Stimulated activated CD4-positive, alpha-beta T cell treated with anti-CD3 and anti-CD28 coated beads, Interleukin-1b, Interleukin-23, amount 100 ng/mL, for 48 hours (primary cell): Measurements from ENCODE around the gene BICD2.
"Not testable (repeated sequence)": the region's sequence is repeated elsewhere in the genome, so short reads cannot be mapped to it uniquely, and the experiment has no call there.

Experiments
- DNase-seq: peaks from one replicate; pipeline ENCODE4 v3.0.0-alpha.2; 2020

The BICD2 gene

DNA sequence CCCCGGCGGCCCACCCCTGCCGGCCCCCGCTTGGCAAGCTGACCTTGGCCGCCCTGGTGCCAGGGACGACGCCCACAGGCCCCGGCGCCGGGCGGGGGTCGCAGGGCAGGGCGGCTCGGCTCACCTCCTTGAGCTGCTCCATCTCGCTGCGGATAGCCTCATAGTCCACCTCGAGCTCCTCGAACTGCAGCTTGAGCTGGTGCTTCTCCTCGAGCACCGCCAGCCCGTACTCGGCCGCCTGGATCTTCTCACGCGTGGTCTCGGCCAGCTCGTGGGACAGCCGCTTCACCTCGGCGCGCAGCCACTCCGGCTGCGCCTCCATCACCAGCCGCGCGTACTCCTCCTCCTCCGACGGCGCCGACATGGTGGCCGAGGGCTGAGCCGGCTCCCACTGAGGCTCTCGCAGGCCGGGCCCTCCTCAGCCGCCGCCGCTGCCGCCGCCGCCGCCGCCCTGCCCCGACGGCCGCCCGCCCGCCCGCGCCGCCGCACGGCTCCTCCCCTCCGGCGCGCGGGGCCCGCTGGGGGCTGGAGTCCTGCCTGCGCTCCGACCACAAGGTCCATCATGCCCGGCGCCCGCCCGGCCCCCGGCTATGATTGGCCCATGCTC, at the start of gene BICD2:
BICD2 (minus strand) TSS at position 453 of the 607 bp plus-strand sequence; CDS start at position 364, 89 bp downstream.
- no peak for DNase-seq

DNA sequence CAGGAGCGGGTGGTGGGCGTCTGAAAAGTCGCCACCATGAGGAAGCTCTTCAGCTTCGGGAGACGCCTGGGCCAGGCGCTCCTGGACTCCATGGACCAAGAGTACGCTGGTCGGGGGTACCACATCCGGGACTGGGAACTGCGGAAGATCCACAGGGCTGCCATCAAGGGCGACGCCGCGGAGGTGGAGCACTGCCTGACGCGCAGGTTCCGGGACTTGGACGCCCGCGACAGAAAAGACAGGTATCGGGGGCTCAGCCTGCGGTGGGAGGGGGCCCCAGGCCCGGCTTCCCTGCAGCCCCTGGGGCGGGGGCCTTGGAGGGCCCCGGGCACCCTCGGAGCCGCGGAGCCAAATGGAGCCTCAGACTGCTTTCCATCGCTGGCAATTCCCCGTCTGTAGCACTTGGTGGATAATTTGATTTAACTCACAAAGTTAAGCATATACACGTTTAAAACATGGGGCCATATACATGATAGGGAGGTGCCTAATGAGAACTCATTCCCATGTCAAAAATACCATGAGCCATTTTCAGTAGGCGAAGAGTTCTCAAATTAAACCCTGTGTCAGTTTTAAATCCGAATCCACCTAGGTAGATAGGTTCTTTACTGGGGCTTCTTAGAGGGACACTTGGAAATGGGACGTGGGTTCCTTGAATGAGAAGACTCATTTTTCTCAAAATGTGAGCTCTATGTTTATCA, 45.1 kb upstream of the BICD2 start:
- not testable (repeated sequence) for DNase-seq

DNA sequence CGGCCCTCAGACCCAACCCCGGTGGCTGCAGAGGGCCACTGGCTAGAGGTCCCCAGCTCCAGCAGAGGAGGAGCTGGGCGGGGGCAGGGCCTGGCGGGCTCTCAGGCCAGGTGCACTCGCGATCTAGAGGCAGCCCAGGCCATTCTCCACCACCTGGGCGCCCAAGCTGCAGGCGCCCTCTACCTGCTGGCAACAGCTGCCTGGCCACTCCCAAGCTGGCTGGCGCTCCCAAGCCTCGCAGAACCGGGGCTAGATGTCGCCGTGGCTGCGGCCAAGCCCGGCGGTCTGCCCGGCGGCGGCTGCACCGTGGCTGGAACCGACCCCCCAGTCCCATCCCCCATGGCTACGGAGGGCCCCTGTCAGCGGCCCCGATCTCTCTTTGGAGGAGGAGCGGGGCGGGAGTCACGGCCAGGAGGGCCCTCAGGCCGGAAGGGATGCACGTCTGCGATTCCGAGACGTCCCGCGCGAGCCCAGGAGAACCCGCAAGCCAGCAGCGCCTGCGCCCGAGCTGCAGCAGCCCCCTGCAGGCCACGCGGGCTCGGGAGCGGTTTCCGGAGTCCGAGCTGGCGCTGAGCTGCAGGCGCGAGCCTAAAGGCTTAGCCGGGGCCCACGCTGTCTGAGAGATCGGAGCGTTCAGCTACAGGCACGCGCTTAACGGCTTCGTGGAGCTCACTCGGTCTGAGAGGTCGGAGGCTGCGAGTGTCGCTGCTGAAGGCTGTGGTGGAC, 44.3 kb upstream of the BICD2 start:
- DNase-seq: peak; percentile 60

DNA sequence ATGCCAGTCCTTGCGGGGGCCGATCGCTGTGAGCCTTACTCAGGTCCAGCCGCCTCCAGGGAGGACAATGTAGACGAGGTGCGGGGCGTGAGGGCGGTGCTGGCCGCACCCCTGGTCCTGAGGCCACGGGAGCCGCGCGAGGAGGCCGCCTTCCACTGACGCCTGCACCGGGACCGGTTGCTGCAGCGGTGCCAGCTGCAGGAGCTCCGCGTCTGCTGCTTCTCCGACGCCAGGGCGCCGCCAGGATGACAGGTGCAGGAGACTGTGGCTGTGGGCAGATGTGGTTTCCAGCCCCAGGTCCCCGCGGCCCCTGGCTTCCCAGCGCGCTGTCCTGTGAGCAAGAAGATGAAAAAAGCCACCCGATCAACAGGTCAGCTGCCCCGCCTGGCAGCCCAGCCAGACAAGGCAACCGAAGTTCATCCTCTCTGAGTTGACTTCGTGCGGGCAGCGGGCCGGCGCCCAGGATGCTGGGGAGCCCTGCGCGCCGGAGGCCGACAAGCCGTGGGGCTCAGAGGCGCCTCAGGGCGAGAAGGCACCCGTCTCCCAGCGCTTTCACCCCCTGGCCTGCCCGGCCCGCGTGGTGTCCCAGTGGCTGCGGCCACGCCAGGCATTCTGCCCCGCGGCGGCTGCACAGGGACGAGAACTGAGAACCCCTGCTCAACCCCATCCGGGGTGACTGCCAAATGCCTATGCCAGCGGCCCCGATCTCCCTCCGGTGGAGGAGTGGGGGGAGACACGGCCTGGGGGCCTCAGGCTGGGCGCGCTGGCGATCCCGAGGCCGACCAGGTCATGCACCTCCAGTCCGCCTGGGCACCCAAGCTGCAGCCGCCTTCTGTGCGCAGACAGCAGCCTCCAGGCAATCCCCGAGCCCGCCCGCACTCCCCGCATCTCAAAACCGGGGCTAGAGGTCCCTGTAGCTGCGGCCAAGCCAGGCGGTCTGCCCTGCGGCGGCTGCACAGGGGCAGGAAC, 43.4 kb upstream of the BICD2 start:
- DNase-seq: peak; percentile 13

DNA sequence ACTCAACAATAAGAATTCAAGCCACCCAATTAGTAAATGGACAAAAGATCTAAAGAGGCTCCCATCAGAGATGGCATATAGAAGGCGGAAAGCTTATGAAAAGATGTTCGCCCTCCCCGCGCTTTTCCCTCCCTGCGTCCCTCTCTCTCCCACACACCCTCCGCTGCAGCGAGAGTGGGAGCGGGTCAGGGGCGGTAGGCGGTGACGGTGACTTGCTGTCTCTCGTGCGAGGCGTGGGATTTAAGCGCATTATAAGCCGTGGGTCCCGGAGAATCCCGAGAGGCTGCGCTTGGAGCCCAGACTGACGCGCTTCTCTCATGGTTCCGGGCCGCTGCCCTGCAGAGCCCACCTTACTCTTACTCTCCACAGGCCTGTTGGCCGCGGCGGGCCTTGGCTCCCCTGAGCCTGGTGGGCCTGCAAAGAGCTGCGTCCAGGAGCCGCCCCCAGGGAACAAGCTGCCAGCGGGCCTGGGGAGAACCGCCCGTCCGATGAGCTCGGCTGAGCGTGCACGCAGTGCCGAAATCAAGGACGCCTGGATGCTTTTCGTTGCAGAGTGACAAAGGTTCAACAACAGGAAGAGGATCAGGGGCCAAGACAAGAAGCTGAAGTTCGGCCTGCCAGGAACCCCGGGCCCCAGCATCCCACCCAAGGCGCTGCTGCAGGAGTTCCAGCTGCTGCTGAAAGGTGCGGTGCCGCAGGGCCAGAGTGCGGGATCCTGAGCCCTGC, 42.6 kb upstream of the BICD2 start:
- DNase-seq: no peak

DNA sequence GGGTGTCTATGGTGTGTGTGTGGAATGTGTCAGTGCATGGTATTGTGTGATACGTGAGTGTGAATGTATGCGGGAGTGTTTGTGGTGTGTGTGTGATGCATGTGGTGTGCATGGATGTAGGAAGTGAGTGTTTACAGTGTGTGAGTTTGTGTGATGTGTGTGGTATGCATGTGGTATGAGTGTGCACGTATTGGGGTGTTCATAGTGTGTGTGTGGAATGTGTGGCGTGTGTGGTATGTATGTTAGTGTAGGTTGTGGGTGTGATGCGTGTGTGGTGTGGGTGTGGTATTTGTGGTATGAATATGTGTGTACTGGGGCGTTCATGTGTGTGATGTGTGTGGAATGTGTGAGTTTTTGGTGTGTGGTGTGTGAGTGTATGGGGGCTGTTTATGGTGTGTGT, 40.1 kb upstream of the BICD2 start:
- DNase-seq: no peak

DNA sequence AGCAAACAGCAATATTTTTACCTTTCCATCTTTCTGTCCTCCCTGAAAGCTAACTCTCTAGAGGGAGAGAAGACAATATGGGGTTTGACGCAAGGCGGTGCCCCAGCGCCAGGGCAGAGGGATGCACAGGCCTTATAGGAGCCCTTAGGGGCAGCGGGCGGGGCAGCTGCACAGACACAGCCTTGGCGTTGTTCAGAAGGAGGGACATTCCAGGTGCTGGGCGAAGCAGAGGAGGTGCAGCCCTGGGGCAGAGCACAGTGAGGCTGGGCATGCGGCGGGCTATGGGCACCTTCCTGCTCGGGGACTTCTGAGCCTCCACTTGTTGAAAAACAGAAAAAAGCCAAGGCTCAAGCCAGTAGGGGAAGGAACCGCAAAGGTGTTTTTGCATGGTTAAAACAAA, 33.7 kb upstream of the BICD2 start:
- no peak for DNase-seq

DNA sequence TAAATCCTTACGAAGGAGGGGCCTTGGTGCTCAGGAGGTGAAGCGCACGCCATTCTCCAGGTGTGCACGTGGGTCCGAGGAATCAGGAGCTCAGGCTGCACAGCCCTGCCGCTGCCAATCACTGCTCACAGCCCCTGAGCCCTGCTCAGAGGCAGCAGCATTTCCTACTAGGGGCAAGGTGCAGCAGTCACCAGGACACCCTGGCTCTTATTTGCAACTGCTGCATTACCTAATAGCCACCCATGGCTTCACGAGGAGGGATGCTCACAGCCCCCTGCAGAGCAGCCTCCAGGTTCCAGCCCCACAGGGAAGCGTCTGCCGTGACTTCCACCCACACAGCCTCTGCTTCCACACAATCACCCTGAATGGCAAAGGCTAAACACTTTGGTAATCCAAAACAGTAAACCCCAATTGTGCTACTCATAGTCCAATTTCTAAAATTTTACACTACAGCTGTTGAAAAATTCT, 31.7 kb upstream of the BICD2 start:
- DNase-seq: not testable (repeated sequence)

DNA sequence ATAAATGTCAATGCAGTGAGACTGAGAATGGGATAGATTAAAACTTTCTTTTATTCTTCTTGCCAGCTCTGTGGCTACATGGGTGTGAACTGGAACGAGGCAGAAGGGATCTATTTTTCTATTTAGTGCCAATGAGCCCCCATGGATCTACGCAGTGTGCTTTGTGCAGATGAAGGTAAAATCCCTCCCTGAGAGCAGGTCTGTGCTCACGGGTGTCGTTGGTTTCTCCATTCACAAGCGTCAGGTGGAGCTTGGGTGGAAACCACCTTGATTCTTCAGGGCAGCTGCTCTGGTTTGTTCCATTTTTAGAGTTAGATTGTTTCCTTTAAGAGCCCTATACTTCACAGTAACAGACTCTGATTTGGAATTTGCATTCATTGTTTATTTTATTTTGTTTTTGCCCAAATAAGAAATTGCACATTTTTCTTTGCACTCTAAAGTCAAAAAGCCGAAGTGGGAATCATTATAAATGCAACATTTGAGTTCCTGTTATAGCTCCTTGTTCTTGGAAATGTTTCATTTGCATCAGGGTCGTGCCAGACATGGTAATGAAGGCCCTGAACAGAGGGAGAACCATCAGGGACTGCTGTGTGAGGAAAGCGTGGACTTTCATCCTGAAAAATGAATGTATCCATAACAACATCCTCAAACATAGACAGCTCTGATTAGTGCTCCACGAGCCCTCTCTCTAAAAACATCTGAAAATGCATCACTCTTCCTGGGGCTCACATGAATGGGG, 31.1 kb upstream of the BICD2 start:
- DNase-seq: no peak

DNA sequence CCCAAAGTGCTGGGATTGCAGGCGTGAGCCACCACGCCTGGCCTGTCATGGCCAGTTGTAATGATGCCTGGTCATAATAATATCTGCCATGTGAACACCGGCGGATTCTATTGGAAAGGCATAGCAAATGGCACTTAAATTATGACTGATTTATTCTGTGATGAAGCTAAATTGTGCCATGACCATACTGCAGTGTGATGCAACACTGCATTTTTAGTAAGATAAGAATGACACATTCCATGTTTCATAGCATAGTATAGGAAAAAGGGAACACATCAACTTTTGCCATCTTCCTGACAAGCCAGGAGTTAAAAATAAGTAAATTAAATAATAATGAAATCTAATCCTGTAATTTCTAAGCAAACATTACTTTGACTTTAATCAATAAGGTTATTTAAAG, 30.4 kb upstream of the BICD2 start:
- no peak for DNase-seq

DNA sequence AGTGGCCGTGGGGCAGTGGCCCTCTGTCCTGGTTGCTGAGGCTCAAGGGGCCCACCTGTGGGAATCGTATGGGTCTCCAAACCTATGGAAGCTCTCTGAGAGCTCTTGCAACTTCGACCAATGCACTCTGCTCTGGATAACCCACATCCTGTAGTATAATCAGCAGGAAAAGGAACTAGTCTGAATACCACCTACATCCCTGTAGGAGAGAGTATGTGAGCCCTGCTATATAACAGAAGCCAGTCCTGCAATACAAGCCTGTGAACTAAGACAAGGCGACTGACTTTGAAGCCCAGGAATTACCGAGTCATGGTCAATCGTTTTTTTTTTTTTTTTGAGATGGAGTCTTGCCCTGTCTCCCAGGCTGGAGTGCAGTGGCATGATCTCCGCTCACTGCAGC, 29.8 kb upstream of the BICD2 start:
- DNase-seq: no peak

DNA sequence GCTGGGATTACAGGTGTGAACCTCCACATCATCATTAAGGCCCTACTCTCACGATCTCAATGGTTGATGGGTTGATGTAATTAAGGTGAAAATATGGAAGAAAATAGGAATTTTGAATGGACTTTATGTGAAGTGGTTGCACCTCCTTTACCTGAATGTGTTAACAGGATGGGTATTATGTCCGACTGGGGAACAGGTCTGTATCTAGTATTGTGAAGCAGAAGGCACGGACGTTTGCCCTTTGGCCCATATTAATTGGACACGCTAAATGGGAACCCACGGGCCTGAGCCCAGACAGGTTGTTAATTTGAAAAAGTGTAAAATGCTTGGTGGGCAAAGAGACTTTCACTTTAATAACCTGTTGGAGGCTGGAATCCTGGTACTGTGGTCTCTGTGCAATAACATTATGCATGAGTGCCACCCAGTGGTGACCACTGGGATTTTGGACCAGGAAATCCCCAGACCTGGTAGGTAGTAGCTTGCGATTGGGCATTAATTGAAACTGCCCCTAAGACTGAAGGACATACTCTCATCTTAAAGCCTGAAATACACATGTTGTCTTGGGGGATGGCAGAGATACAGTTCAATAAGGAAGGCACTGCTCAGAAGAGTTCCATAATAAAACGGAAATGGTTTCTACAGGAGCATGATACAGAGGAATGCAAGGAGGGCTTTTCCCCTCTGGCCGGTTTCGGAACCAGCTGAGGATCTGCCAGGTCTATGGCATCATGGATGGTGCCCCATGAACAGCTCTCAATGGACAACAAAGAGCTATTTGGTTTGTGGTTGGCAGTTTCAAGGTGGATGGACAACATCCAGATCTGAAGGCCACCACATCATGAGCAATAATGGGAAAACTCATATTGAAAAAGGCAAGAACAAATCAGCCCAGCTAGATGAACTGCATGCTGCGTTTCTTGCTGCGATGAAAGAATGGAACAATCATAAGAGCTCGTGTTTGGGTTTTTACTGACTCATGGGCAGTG, 26.2 kb upstream of the BICD2 start:
- DNase-seq: peak; percentile 59

DNA sequence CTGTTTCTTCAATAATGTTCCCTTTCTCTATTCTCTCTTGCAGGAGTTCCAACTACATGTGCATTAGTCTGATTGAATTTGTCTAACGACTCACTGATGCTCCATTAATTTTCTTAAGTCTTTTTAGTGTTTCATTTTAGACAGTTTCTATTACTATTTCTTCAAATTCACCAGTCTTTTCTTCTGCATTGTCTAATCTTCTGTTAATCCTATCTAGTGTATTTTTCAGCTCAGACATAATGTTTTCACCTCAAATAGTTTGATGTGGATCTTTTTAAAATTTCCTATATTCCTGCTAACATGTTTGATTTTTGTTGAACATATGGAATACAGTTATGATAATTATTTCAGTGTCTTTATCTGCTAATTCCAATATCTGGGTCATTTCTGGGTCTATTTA, 21.7 kb upstream of the BICD2 start:
- no peak for DNase-seq

DNA sequence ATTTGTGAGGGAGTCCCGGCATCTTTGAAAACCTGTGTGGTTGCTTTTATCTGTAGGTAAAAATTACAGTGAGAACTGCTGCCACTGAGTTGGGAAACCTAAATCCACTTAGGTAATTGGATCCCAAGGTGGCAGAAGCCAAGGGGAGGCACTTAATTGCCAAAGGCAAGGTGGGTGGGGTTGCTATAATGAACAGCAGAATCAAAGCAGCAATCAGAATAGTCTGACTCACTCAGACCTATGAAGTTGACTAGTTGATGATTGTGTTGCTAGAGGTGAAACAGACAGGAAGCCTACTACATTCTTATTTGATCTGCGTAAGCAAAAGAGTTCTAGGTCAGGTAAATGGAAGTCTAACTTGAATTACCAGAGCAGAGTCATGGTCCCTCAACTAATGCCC, 17.3 kb upstream of the BICD2 start:
- no peak for DNase-seq

DNA sequence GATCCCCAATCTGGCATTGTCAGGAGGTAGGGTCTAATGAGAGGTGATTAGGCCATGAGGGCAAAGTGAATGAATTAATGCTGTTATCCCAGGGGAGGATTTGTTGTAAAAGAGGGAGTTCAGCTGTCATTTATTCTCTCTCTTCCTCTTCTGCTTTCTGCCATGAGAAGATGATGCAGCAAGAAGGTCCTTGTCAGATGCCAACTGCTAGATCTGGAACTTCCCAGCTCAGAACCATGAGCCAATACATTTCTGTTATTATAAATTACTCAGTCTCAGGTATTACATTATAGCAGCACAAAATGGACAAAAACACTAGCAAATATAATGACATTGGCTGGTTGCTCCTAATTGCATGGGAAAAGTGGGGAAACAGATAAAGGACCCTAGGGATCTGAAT, 15.6 kb upstream of the BICD2 start:
- DNase-seq: no peak

DNA sequence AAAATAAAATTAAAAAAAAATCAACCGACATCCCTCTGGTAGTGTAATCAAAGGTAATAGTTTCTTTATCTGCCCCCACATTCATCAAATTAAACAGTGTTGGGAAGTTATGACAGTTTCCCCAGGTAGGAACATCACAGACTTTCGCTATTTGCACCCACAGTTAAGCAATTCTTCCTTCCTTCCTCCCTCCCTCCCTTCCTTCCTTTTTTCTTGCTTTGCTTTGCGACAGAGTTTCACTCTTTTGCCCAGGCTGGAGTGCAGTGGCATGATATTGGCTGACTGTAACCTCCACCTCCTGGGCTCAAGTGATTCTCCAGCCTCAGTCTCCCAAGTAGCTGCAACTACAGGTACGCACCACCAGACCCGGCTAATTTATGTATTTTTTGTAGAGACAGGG, 10.8 kb upstream of the BICD2 start:
- DNase-seq: no peak

DNA sequence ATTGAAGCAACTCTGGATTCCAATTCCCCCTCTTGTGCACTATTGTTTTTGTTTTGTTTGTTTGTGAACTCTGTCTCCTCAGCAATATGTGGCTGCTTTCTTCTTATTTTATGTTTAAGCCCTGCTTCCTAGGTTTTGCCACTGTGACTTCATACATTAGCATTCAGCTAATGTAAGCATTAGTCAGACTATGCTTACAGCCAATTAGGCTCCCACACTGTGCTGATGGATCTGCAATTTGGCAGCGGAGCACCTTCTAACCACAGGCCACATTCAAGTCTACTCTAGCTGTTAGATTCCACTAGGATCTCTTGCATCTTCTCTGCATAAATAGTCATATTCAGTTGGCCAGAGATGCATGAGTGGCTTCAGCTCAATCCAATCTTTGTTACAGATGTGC, 9.6 kb upstream of the BICD2 start:
- no peak for DNase-seq

DNA sequence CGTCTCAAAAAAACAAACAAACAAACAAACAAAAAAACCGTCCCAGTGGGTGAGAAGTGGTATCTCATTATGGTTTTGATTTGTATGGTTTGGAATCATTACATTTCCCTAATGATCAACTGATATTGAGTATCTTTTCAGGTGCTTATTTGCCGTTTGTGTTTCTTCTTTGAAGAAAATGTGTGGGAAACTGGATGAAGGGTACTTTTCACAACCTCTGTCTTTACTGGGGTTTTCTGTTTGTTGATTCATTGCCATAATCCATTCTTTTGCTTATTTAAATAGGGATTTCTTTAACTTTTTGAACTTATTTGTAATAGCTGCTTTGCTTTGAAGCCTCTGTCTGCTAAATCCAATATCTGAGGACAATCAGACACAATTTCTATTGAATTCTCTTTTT, 9.2 kb upstream of the BICD2 start:
- DNase-seq: no peak

DNA sequence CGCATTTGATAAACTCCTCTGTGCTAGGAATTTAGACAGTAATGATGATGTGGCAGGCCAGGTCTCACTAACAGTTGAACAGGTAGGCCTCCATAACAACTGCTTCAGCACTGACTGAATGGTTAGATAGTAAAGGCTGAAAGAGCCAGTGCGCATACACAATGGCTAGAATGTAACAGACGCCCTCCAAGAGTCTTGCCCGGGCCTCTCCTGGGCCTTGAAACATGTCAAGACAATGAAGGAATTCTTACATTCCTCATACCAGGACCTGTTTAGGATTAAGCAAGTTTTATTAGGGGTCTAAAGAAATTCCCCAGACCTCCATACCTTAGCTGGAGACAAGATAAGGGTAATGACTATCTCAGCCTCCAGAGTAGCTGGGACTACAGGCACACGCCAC, 6.7 kb upstream of the BICD2 start:
- DNase-seq: no peak

DNA sequence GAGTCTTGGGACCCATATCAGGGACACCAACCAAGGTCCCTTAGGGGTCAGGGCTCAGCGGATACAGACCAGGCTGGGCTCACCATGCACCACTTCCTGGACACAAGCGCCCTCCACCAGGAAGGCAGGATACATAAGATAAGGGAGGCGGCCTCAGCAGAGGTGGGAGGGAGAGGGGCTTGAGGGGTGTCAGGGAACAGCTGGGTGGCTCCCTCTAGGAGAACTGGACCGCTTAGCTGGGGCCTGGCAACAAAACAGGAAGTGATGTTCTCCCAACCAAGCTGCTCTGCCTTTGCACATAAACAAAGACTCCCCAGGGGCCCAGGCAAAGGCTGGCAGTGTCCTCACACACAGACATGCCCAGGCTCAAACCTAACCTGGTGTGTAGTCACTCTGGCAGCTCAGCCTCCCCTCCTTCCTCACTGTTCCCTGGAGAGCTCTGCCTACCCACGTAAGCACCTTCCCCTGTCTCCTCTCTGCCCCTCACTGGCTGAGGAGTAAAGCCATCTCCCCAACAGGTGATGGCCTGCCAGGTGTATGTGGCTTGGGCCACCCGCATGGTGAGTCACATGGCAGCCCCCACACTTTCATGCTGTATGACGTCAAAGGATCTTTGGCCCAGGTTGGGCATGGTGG, 5.8 kb upstream of the BICD2 start:
- no peak for DNase-seq
